Fibroblast of skin of left quadriceps (primary cell): ENCODE results near the gene PSMB2.
"Not testable (repeated sequence)": the region's sequence is repeated elsewhere in the genome, so short reads cannot be mapped to it uniquely, and the experiment has no call there.

Source experiments
- DNase-seq, 2 experiments: peaks; one replicate each; pipeline ENCODE4 v3.0.0-alpha.2; 2013; ENCODE audit warnings: low read depth in 2 of 2

PSMB2 gene

GRCh38 chr1:35641233-35641866 lies at the start of gene PSMB2:
Gene PSMB2, minus strand, starts transcription at chr1:35641526. Its CDS starts 94 bp downstream, at chr1:35641432.
- DNase-seq = peak; percentile 85 to 87

- no peak for DNase-seq
Observed at GRCh38 chr1:35691080-35691479, 49.8 kb upstream of the PSMB2 start.

GRCh38 chr1:35690103-35690502 lies 48.8 kb upstream of the PSMB2 start:
- DNase-seq = not testable (repeated sequence)

- DNase-seq = no peak
Observed at GRCh38 chr1:35688161-35688560, 46.8 kb upstream of the PSMB2 start.

GRCh38 chr1:35683012-35683411 lies 41.7 kb upstream of the PSMB2 start:
- DNase-seq = no peak

- DNase-seq = no peak
Observed at GRCh38 chr1:35680271-35680670, 38.9 kb upstream of the PSMB2 start.

GRCh38 chr1:35675773-35676172 lies 34.4 kb upstream of the PSMB2 start:
- no peak for DNase-seq

- DNase-seq = no peak
Observed at GRCh38 chr1:35674111-35674510, 32.8 kb upstream of the PSMB2 start.

- no peak for DNase-seq
Observed at GRCh38 chr1:35672116-35672515, 30.8 kb upstream of the PSMB2 start.

- DNase-seq = no peak
Observed at GRCh38 chr1:35668506-35668905, 27.2 kb upstream of the PSMB2 start.

- no peak for DNase-seq
Observed at GRCh38 chr1:35666916-35667315, 25.6 kb upstream of the PSMB2 start.

- DNase-seq = no peak
Observed at GRCh38 chr1:35666216-35666615, 24.9 kb upstream of the PSMB2 start.

GRCh38 chr1:35663434-35663833 lies 22.1 kb upstream of the PSMB2 start:
- DNase-seq = no peak

GRCh38 chr1:35661474-35661795 lies 20.1 kb upstream of the PSMB2 start:
- DNase-seq = no peak

GRCh38 chr1:35660581-35661473 lies 19.5 kb upstream of the PSMB2 start:
- peak; percentile 26 to 39 for DNase-seq

- no peak for DNase-seq
Observed at GRCh38 chr1:35659589-35659988, 18.3 kb upstream of the PSMB2 start.

- no peak for DNase-seq
Observed at GRCh38 chr1:35657851-35658250, 16.5 kb upstream of the PSMB2 start.

- DNase-seq = no peak
Observed at GRCh38 chr1:35656863-35657232, 15.5 kb upstream of the PSMB2 start.

GRCh38 chr1:35656148-35656862 lies 15.0 kb upstream of the PSMB2 start:
- DNase-seq = no peak

GRCh38 chr1:35655196-35655595 lies 13.9 kb upstream of the PSMB2 start:
- no peak for DNase-seq

GRCh38 chr1:35650416-35650815 lies 9.1 kb upstream of the PSMB2 start:
- DNase-seq = no peak

- no peak for DNase-seq
Observed at GRCh38 chr1:35646043-35646442, 4.7 kb upstream of the PSMB2 start.

GRCh38 chr1:35644204-35644603 lies 2.9 kb upstream of the PSMB2 start:
- DNase-seq = no peak
